NCI-H526 treated with DMSO at 0.1 percent for 48 hours (cell line): Measurements from ENCODE around the gene EPDR1.

ENCODE experiments used
- DNase-seq: peaks from one replicate; lab custom pipeline; 2025; lab: John Stamatoyannopoulos, UW

The EPDR1 gene

DNA sequence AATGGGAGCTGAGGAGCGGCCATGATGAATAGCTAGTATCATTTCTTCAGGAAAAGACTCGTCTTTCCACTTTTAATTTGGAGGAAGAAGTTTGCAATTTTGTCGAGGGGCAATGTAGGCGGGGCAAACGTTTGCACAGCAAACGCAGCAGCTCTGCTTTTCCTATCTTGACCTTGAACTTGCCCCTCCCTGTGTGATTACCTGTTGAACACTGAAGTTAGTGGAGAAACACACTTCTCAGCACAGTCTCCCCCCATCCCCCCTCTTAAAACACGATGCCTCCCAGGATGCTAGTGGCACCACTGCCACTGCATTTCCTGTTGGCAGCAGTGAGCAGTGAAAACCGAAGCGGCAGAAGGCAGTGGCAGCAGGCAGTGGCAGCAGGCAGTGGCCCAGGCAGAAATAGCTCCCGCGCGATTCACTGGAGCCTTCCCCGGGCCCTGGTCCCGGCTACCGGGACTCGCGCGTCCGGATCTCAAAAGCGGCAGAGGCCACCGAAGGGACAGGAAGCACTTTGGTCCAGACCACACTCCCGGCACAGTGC lies at the start of gene EPDR1:
EPDR1 (plus strand) TSS at position 336 of the 544 bp plus-strand sequence. CDS start 300 bp downstream, outside the sequence.
- DNase-seq = peak; percentile 54

DNA sequence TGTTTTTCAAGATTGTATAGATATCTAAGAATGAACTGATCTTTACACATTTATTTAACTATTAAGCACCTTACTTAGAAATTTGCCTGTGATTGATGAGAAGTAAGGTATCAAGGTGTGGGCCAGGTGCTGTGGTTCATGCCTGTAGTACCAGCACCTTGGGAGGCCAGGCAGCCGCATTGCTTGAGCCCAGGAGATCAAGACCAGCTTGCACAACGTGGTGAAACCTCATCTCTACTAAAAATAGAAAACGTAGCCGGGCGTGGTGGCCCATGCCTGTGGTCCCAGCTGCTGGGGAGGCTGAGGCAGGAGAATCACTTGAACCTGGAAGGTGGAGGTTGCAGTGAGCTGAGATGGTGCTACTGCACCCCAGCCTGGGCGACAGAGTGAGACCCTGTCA lies 38.4 kb upstream of the EPDR1 start:
- DNase-seq = no peak

DNA sequence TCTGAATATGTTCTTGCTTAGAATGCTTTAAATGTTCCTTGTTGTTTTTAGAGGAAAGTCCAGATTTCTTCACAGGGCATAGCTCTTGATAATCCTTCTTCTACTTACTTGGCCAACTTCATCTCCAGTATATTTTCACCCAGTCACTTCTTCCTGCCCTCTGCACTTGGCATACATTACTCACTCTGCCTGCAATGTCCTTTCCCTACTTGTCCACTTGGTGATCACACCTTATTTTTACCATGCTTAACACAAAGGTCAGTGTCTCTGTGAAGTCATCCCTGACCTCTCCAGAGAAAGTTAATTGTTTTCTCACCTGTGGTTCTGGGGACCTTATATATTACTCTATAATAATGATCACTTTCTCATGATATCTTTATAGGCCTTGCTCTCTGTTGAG lies 27.1 kb upstream of the EPDR1 start:
- no peak for DNase-seq

DNA sequence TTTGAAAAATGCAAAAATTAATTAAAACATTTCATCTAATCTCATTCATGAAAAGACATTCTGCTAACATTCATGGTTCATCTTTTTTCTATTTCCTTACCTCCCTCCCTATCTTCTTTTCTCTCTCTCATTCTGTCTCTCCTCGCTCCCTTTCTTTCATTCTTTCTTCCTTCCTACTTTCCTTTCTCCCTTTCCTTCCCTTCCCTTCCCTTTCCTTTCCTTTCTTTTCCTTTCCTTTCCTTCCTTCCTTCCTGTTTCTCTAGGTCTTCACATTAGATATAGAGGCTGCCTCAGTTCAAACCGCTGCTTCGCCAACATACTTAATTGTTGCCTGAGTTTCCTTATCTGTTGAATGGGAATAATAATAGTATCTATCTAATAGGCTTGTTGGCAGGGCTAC lies 25.8 kb upstream of the EPDR1 start:
- no peak for DNase-seq

DNA sequence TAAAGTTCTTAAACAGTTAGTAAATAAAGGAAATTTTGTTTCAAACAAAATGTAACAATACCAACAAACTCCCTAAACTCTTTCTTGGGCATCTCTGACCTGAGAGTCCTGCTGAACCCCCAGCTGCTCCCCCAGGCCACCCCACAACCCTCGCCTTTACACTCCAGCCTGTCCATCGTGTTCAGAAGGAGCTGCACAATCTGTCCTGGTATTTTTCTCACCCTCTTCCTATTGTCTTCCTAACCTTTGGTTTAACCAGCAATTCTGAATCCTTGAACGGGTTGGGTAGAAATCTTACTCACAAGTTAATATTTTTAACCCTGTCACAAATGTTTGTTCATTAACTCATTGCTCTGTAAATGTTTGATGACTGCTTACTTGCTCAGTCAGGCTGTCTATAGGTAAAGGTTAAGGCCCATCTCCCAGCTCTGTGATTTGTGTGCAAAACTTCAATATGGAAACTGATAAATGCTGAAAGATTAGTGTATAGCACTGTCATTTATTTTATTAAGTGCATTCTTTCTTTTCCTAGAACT lies 20.7 kb upstream of the EPDR1 start:
- no peak for DNase-seq

DNA sequence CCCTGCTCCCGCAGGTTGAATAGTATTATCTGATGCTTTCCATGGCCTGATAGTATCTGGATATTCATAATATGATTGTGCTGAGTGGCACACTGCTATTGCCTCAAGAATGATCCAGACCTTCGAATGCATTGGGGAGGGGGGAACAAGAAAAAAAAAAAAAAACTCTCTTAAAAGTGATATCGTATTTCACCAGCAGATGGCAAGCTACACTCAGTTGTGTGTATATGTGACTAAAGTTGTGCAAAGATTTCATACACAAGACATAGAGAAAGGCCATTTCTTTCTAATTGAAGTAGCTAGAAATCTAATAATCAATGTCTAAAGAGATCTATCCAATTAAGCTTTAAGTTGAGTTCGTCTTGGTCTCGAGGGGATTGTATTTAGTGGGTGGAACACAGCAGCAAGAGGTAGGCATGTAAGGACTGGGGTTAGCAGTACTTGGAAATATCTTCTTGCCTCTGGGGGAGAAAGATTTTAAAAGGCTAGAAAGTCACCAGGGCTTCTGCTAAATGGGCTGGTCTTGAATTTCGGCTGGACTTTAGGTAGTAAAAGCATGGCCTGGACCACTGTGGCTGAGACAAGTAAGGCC lies 19.1 kb upstream of the EPDR1 start:
- peak; percentile 2 for DNase-seq

DNA sequence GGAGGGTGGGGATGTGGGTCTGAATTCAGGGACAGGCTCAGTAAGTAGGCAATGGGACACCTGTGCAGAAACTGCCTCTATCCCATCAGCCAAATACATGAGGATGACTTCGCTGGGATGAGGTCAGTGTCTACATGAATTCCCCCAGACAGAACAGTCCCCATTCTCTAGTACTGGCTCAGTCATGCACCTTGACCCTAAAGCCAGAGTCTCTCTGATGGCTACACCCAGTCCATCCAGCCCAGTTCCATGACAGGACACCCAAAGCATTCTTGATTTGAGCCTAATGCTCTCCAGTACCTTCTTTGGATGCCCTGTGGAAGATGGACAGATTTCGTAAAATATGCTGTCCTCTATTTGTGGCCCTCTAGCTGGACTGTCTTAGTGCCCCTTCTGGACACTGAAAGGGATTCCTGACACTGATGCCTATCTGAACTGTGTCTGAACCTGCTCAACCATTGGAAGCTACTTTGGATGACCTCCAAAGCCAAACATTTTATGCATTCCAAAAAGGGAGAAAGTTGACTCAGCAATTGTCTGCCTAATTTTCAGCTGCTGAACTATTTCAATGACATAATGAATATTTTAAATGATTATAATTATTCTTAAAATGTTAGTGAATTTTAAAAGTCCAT lies 18.4 kb upstream of the EPDR1 start:
- DNase-seq = no peak

DNA sequence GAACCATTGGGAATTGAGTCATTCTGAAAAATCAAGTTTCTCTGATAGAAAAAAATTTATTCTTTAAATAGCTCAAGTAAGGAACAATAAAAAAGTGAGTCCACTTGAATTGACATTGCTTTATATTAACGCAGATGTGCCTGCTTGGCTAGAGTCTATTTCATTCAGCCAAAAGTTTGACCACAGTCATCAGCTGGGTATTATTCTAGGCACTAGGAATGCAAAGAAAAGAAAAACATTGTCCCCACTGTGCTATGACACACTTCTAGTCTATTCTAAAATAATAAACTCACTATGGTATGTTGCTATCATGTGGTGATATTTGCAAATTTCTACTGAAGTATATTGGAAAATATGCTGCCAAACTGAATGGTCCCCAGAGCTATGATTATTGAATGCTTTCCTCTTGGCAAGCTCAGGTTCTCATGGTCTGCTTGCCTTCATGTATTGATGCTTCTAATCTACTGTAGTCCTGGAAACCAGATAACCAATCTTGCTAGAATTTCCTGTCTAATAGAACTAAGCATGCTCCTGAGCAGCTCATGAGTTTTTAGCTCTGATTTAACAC lies 12.1 kb upstream of the EPDR1 start:
- no peak for DNase-seq

DNA sequence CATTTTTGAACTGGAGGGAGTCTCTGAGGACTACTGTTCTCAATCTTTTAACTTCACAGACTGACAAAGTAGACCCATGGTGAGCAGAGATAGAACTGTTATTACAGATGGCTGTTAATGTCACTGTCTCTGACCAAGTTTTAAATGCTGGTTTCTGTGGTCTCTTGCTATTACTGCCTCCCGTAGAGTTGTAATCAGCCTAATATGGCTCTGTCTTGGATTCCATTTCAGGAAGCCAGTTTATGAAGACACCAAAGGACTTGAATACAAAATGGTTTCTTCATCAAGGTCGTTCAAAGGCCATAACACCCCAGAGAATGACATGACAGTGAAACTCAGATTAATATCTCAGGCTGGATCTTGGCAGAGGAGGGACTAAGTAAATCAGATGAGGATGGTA lies 7.7 kb upstream of the EPDR1 start:
- DNase-seq = no peak

DNA sequence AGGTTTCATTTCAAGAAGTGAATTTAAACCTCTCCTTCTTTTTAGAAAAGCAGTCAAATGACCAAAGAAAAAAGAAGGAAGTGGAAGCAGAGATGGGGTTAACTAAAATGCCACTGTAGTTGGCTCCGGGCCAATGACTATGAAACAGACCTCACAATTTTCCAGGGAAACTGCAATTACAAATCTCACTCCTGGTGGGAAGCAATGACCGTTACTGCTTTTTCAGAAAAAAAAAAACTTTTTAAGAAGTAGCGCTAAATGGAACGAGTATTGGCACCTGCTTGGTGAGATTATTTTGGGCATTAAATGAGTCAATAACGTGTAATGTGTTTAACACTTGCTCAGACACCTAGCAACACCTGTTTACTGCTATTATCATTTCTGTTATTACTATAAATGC lies 5.0 kb upstream of the EPDR1 start:
- no peak for DNase-seq

DNA sequence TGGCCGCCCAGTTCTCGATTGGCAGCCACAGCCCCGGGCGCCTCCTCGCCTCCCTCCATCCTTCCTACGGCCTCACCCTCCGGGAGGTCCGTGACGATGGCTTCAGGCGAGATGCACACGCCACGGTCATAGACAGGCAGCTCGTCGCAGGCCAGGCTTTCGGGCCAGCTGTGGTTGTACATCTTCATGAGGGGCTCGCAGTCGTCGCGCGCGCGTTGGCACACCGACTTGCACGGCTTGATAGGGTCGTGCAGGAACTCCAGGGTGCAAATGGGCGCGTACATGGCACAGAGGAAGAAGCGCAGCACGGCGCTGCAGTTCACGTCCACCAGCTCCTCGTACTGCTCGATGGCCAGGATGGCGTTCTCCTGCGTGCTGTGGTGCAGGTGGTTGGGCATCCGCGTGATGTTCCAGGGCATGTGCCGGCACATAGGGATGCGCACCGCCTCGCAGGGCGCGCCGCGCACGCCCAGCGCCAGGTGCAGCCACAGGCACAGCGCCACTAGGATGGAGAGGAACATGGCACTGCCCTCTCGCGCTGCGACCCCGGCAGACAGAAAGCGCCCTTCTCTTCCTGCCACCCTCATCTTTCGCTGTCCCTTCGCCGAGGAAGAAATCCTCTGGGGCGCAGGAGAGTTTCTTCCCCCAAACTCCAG lies 4.3 kb upstream of the EPDR1 start:
- DNase-seq = no peak

DNA sequence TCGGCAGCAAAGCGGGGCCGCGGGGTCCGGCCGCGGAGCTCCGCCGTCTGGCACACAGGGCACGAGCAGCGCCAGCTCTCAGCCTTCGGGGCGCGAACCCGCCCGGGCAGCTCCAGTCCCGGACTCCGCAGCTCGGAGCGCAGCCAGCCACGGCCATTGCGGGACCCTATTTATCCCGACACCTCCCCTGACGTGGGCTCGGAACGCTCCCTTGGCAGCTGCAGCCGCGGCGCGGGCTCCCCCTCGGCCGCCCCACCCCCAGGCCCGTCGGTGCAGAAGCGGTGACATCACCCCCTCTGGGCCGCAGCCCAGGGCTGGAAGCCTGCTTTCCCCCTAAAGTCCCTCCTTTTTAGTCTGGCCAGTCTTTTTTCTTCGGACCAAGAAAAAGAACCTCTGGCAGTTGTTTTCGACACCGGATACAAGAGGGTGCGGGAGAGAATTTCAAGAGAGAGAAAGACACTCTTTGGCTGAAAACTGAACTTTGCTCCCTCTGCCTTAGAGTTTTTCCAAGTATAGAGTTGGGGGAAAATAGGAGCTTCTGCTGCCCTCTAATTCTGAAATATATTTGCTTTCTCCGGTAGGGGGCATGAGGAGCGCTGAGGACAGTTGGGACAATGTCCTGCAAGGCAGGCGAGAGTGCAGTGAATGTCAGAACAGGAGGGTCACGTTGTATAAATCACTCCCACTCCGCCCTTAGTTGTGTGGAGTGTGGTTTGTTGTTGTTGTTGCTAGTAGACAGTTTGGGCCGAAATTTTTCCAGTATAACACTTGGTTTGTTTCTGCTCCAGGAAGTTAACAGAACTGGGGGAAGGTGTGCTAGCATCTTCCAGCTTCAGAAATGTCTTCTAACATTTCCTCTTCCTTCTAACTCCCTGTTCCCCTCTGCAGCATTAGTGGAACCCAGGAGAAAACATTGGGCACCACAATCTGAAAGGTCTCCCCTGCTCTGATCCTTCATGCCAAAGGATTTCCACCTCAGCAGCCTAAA lies 3.5 kb upstream of the EPDR1 start, which contains the start of gene SFRP4:
SFRP4 (minus strand) TSS at position 145 of the 988 bp plus-strand sequence. CDS start 280 bp downstream, outside the sequence.
- DNase-seq = peak; percentile 25

DNA sequence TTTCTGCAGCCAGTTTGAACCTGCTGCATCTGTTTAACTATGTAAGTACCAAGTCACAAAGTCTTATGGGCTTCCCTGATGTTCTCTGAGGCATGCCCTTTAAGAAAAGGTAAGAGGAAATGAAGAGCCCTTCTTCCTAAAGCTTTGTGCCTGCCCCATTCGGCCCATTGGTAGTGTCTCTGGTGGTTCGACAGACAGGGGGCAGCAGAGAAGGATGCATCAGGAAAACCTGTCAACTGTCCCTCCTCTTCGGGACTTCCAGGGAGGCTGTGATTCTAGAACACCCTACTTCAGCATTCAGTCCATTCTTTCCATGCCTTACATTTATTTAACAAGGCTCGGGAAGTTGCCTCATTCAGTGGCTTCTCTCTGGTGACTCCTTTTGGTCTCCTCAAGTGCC lies 1.9 kb upstream of the EPDR1 start:
- no peak for DNase-seq

DNA sequence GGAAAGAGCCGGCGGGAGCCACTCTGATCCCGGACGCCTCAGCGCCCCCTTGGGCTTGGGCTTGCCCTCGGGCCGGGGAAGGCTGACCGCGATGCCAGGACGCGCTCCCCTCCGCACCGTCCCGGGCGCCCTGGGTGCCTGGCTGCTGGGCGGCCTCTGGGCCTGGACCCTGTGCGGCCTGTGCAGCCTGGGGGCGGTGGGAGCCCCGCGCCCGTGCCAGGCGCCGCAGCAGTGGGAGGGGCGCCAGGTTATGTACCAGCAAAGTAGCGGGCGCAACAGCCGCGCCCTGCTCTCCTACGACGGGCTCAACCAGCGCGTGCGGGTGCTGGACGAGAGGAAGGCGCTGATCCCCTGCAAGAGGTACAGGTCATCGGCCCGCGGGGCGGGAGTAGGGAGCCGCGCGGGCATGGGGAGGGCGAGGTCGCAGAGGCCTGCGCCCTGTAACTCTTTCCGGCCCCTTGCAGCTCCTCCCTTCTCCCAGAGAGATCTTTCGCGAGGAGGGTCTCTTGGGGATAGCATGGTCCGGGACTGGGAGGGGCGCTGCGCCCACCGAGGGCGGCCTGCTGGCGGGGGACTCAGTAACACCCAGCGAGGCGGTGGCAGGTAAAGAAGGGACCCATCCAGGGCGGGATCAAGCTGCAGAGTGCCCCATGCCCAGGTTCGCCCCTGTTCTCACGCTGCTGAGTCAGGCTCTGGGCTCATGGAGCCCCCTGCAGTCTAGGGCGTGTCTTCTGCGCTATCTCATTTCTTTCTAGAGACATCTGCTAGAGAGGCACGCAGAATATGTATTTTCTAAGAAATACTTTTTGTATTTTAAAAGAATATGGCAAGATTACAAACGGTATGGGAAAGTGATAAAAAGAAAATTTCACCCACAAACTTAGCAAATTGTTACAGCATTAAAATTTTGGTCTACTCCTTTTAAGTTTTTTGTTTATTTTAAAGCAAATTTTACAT lies 687 bp downstream of the EPDR1 start:
- peak; percentile 15 for DNase-seq

DNA sequence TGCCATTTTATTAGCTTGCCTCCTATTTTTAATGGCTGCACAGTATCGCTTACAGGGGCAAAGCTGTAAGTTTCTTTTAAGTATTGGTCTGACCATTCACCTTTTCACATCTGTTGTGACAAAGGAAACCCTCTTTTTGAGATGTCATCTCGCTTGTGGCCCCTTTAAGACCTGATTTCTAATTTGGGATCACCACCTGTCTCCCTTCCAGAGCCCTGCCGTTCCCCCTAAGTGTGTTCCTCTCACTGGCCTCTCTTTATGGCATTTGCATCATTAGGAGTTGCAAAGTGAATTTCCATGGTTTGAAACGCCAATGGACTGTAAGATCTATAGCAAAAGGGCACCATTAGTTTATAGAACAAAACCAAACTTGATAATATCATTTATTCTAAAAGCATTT lies 1.4 kb downstream of the EPDR1 start:
- DNase-seq = no peak

DNA sequence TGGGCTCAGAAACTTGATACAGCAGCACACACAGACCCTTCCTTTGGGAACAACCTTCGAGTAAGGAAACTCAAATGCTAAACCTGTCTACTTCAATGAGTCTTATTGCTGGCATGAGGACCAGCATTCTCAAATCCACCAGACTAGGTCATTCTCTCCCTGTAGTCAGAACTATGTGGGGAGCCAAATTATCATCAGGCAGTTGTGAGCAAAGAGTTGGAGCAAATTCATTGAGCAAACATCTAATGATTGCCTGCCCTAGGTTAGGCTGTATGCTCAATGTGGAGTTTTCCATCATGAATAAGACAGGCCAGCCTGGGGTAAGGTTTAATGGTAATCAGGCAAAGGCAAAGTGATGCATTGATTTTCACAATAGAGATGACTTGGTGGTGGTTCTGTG lies 3.6 kb downstream of the EPDR1 start:
- no peak for DNase-seq

DNA sequence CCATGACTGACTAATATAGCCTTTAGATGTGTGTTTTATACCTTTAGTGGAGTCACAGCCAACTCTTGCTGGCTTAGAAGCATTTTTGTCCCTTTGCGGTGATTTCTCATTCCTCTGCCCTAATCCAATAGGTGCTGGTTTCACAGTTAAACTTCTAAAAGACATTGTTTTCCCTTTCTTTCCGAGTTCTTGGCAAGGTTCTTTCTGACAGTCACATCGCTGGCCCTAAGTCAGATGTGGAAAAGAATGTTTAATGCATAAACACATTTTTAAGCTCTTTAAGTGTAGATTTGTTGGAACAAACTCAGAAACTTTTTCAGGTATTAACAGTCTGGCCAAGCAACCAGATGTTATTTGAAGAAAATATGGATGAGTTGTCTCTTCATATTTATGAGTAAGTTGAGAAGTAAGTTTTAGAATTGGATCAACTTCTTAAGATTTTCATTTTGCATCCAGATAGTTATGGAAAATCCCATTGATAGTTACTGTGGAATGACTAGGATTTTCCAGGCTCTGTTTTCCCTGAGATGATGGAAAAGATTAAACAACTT lies 4.1 kb downstream of the EPDR1 start:
- no peak for DNase-seq

DNA sequence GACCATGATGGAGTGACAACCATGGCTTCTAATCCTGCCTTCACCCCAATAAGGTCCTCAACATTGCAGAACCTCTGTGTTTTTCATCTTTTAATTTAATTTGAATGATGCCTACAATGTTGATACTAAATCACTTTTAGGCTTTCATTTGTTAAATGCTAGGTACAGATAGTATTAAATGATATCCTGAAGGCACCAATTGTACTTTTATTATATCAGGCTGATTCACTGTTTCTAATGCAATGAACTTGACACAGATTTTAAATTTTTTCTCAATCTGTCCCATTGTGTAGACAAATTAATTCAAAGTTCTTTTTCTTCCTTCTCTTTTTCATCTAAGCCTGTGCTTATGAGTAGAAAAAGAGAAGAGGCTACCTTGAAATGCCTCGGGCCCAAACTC lies 5.2 kb downstream of the EPDR1 start:
- no peak for DNase-seq

DNA sequence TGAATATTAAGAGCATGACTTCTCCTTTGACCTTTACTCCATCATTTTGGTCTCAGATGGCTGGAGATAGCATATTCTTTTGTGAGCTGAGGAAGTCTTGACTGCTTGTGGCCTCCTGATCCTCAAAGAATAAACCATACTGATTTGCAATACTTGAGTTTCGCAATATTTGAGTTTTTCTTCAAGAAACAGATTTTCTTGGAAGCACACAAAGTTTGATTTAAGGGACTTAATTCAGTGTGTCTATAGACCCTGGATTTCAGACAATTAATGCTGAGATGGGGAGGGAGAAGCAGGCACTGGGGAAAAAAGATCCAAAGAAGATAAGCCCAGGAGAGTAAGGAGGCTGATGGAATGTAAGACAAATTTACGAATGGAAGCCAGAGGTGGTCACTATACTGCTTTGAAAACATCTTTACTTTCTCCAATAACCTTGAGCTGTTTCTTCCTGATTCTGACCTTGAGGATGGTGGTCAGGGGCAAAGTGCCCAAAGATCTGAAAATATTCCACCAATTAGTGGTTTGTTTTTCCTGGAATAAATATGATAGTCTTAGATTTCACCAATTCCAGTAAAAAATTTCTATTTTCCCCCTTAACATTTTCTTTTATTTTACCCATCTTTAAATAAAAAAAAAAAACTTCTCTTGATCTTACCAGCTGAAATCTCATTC lies 7.5 kb downstream of the EPDR1 start:
- no peak for DNase-seq
